ENCODE results near the gene GADD45GIP1.

The GADD45GIP1 gene

DNA sequence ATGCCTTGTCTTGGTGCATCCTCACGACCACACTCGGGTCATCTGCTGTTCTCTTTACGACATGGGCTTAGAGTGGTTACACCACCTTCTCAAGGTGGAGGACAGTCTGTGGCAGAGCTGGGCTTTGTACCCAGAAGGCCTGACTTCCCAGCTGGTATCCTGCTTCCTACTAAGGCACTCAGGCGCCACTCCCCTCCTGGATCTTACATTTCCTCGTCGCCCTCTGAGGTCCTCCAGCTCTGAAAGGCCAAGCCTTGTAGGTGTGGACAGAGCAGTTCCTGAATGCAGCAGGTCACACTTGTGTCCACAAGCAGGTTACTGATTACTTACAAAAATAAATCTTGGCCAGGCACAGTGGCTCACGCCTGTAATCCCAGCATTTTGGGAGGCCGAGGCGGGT is 49.9 kb downstream of the GADD45GIP1 start:
- no peak for DNase-seq (ENCODE audit: low read depth)
